ENCODE results near the gene FGB. TPM values are rescaled to one million over a fixed set of nuclear protein-coding genes. Genes with fewer than 3 reads are reported as not detected.

FGB gene
- total RNA-seq, 1 donor from 2014 or later: not detected

Other genes starting within 250 kb of the FGB start
- 97.4 TPM for gene DCHS2, start 71.2 kb upstream of the FGB start, total RNA-seq (ENCODE audit: unreplicated experiment)
- 79.7 TPM for gene PLRG1, start 12.6 kb upstream of the FGB start, total RNA-seq (ENCODE audit: unreplicated experiment)
- not detected for gene FGA, start 27.7 kb downstream of the FGB start, total RNA-seq (ENCODE audit: unreplicated experiment)
- gene FGG, start 49.6 kb downstream of the FGB start, total RNA-seq (ENCODE audit: unreplicated experiment): not detected
- 0.20 TPM for gene LRAT, start 181.0 kb downstream of the FGB start, total RNA-seq (ENCODE audit: unreplicated experiment)
- gene RBM46, start 218.3 kb downstream of the FGB start, total RNA-seq (ENCODE audit: unreplicated experiment): 7.9 TPM

Measured in glutamatergic neuron (in vitro differentiated cells).